SK-N-SH treated with all-trans-retinoic acid at 6 μM for 48 hours (cell line): ENCODE data around the gene QKI.

Source experiments
- ATAC-seq: fragments of 200-7000 bp; cut with Tn5 transposase; 3 replicates; pipeline ENCODE4 v1.9.1; 2020; ENCODE audit warnings: mild to moderate bottlenecking, moderate library complexity
- ARNTL ChIP-seq: fragments of 450-650 bp; formaldehyde crosslinking; IDR thresholded peaks from 2 replicates; pipeline ENCODE4 v1.5.0; 2020; ENCODE audit warnings: low read depth, mild to moderate bottlenecking, moderate library complexity, borderline replicate concordance
- BACH2 ChIP-seq: fragments of 250-450 bp; sonication (Bioruptor Pico); IDR thresholded peaks from 2 replicates; pipeline ENCODE4 v1.9.0; 2021; ENCODE audit warnings: mild to moderate bottlenecking, borderline replicate concordance
- CREB5 ChIP-seq: fragments of 250-450 bp; sonication (Bioruptor Pico); IDR thresholded peaks from 2 replicates; pipeline ENCODE4 v1.5.1; 2020; ENCODE audit warnings: low read depth, mild to moderate bottlenecking, moderate library complexity
- CSDC2 ChIP-seq: fragments of 250-450 bp; sonication (Bioruptor Pico); IDR thresholded peaks from 2 replicates; pipeline ENCODE4 v1.5.0; 2020; ENCODE audit warnings: mild to moderate bottlenecking, moderate library complexity
- ESRRG ChIP-seq: fragments of 250-450 bp; sonication (Bioruptor Pico); IDR thresholded peaks from 2 replicates; pipeline ENCODE4 v1.6.1; 2021; ENCODE audit warnings: mild to moderate bottlenecking
- GLIS3 ChIP-seq: fragments of 250-450 bp; sonication (Bioruptor Pico); IDR thresholded peaks from 2 replicates; pipeline ENCODE4 v1.5.0; 2020; ENCODE audit warnings: mild to moderate bottlenecking, moderate library complexity
- OSR1 ChIP-seq: fragments of 250-450 bp; sonication (Bioruptor Pico); IDR thresholded peaks from 2 replicates; pipeline ENCODE4 v1.8.0; 2022; ENCODE audit warnings: moderate library complexity, mild to moderate bottlenecking, inconsistent platforms
- PATZ1 ChIP-seq: fragments of 250-450 bp; sonication (Bioruptor Pico); IDR thresholded peaks from 2 replicates; pipeline ENCODE4 v1.8.0; 2020; ENCODE audit warnings: mild to moderate bottlenecking, moderate library complexity, borderline replicate concordance
- POU6F1 ChIP-seq: fragments of 250-450 bp; sonication (Bioruptor Pico); IDR thresholded peaks from 2 replicates; pipeline ENCODE4 v1.8.0; 2021; ENCODE audit warnings: low read depth, mild to moderate bottlenecking, moderate library complexity, borderline replicate concordance
- PPARA ChIP-seq: fragments of 250-450 bp; sonication (Bioruptor Pico); IDR thresholded peaks from 2 replicates; pipeline ENCODE4 v1.5.0; 2020; ENCODE audit warnings: mild to moderate bottlenecking, borderline replicate concordance
- RARB ChIP-seq: fragments of 250-450 bp; sonication (Bioruptor Pico); IDR thresholded peaks from 2 replicates; pipeline ENCODE4 v1.8.0; 2021; ENCODE audit warnings: mild to moderate bottlenecking, moderate library complexity
- SNAI2 ChIP-seq: fragments of 250-450 bp; sonication (Bioruptor Pico); IDR thresholded peaks from 2 replicates; pipeline ENCODE4 v1.5.0; 2020; ENCODE audit warnings: mild to moderate bottlenecking, moderate library complexity
- TCF4 ChIP-seq: fragments of 250-450 bp; sonication (Bioruptor Pico); IDR thresholded peaks from 2 replicates; pipeline ENCODE4 v1.8.0; 2021; ENCODE audit warnings: mild to moderate bottlenecking, moderate library complexity, borderline replicate concordance
- TOX ChIP-seq: fragments of 250-450 bp; sonication (Bioruptor Pico); IDR thresholded peaks from 2 replicates; pipeline ENCODE4 v1.8.0; 2021; ENCODE audit warnings: mild to moderate bottlenecking, moderate library complexity, borderline replicate concordance
- TSHZ2 ChIP-seq: fragments of 250-450 bp; sonication (Bioruptor Pico); IDR thresholded peaks from 2 replicates; pipeline ENCODE4 v1.5.0; 2020; ENCODE audit warnings: mild to moderate bottlenecking, moderate library complexity
- ZC3H10 ChIP-seq: fragments of 250-450 bp; sonication (Bioruptor Pico); IDR thresholded peaks from 2 replicates; pipeline ENCODE4 v1.5.1; 2021; ENCODE audit warnings: mild to moderate bottlenecking, moderate library complexity
- ZFP3 ChIP-seq: fragments of 250-450 bp; sonication (Bioruptor Pico); IDR thresholded peaks from 2 replicates; pipeline ENCODE4 v1.5.0; 2020; ENCODE audit warnings: mild to moderate bottlenecking, moderate library complexity
- ZFP30 ChIP-seq: fragments of 450-650 bp; formaldehyde crosslinking; IDR thresholded peaks from 2 replicates; pipeline ENCODE4 v1.5.0; 2022; ENCODE audit warnings: mild to moderate bottlenecking, moderate library complexity
- ZNF565 ChIP-seq: fragments of 450-650 bp; formaldehyde crosslinking; conservative IDR thresholded peaks from 2 replicates; pipeline ENCODE4 v1.5.0; 2020; ENCODE audit warnings: low read depth, mild to moderate bottlenecking, moderate library complexity
- ZNF70 ChIP-seq: fragments of 450-650 bp; formaldehyde crosslinking; IDR thresholded peaks from 2 replicates; pipeline ENCODE4 v1.5.0; 2020; ENCODE audit warnings: mild to moderate bottlenecking, moderate library complexity
- ZNF8 ChIP-seq: fragments of 450-650 bp; formaldehyde crosslinking; IDR thresholded peaks from 2 replicates; pipeline ENCODE4 v1.5.0; 2020; ENCODE audit warnings: mild to moderate bottlenecking, moderate library complexity

Gene QKI

GRCh38 chr6:163367497-163368183, 46.9 kb upstream of the QKI start:
- no peak for ATAC-seq
- no peak for TF ChIP-seq RARB
- peak; percentile 96 for TF ChIP-seq ZFP3 (CRISPR knock-in tag)
- TF ChIP-seq ESRRG (CRISPR knock-in tag), result no peak
- TF ChIP-seq GLIS3 (CRISPR knock-in tag), result no peak
- no peak for TF ChIP-seq PATZ1 (CRISPR knock-in tag)
- no peak for TF ChIP-seq SNAI2
- no peak for TF ChIP-seq PPARA (CRISPR knock-in tag)

GRCh38 chr6:163369141-163369540, 45.4 kb upstream of the QKI start:
- ATAC-seq, result no peak

GRCh38 chr6:163369628-163370365, 44.7 kb upstream of the QKI start:
- no peak for ATAC-seq
- TF ChIP-seq CSDC2 (CRISPR knock-in tag), result no peak
- no peak for TF ChIP-seq TOX (CRISPR knock-in tag)
- no peak for TF ChIP-seq PATZ1 (CRISPR knock-in tag)
- TF ChIP-seq ZC3H10 (CRISPR knock-in tag), result no peak
- no peak for TF ChIP-seq TSHZ2 (CRISPR knock-in tag)
- no peak for TF ChIP-seq ESRRG (CRISPR knock-in tag)
- no peak for TF ChIP-seq POU6F1
- no peak for TF ChIP-seq ZFP3 (CRISPR knock-in tag)
- no peak for TF ChIP-seq ZNF565
- TF ChIP-seq ZFP30 (CRISPR knock-in tag), result no peak
- TF ChIP-seq GLIS3 (CRISPR knock-in tag), result no peak
- TF ChIP-seq ZNF8 (CRISPR knock-in tag), result no peak
- TF ChIP-seq ZNF70, result no peak
- no peak for TF ChIP-seq OSR1 (CRISPR knock-in tag)
- no peak for TF ChIP-seq BACH2 (CRISPR knock-in tag)

More at GRCh38 chr6:163369141-163369540, 45.4 kb upstream of the QKI start:
- TF ChIP-seq ZNF8 (CRISPR knock-in tag) (no peak), ARNTL (no peak), ZC3H10 (CRISPR knock-in tag) (no peak), TCF4 (CRISPR knock-in tag) (no peak), CREB5 (CRISPR knock-in tag) (no peak), POU6F1 (no peak), TOX (CRISPR knock-in tag) (no peak)
